ENCODE results near the gene TUBA3E.
"Not testable (repeated sequence)": the region's sequence is repeated elsewhere in the genome, so short reads cannot be mapped to it uniquely, and the experiment has no call there.

TUBA3E gene

DNA sequence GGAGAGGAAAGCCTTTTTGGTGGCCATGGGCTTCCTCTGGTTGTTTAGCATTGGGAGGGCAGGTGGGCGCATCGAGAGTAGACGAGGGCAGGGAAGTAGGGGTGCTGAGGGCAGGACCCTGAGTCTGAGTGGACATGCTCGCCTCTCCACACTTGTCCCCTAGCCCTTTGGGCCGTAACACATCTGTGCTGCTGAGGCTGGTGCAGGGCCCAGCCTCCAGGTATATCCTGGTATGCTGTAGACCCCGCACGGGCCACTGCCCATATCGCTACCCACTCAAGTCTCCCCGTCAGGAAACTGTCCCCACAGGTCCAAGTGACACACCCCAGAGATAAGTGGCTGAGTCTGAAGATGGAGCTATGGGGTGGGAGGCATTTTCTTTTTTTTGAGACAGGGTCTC is 39.6 kb downstream of the TUBA3E start:
- no peaks in the 10 kb centered on the region for H3K27me3 ChIP-seq (ENCODE audit: insufficient read depth, low read length)
- no peaks in the 10 kb centered on the region for H3K9me3 ChIP-seq (ENCODE audit: insufficient read depth, low read depth, low read length)
- H3K9ac ChIP-seq (ENCODE audit: low read depth, low read length), result no peak overlapping the region
- peaks cover 41% of the 10 kb centered on the region for H3K36me3 ChIP-seq (ENCODE audit: insufficient read depth, low read depth, low read length)
- H3K27ac ChIP-seq (ENCODE audit: low read length), result no peak overlapping the region
- no peak overlapping the region for H3K4me3 ChIP-seq (ENCODE audit: low read length)
- no peaks in the 10 kb centered on the region for H3K4me1 ChIP-seq (ENCODE audit: insufficient read depth, low read length)

DNA sequence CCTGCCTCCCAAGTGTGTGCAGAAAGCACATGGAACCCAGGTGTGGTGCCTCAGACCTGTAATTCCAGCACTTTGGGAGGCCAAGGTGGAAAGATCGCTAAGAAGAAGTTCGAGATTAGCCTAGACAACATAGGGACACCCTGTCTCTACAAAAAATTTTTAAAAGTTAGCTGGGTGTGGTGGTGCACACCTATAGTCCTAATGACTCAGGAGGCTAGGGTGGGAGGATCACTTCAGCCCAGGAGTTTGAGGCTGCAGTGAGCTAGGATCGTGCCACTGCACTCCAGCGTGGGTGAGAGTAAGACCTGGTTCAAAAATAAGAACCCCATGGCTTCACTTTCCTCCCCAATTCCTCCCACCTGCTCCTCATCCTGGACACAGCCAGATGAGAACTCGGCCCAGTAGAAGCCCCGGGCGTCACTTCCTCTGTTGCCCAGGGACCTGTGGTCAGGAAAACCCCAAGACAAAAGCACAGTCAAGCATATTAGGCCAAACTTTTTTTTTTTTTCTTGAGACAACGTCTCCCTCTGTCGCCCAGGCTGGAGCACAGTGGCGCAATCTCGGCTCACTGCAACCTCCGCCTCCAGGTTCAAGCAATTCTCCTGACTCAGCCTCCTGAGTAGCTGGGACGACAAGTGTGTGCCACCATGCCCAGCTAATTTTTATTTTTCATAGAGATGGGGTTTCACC is 40.3 kb downstream of the TUBA3E start:
- not testable (repeated sequence) for H3K9me3 ChIP-seq (ENCODE audit: insufficient read depth, low read depth, low read length); H3K9ac ChIP-seq (ENCODE audit: low read depth, low read length); H3K4me1 ChIP-seq (ENCODE audit: insufficient read depth, low read length); H3K27me3 ChIP-seq (ENCODE audit: insufficient read depth, low read length); H3K27ac ChIP-seq (ENCODE audit: low read length); H3K4me3 ChIP-seq (ENCODE audit: low read length)
- peaks cover 44% of the 10 kb centered on the region for H3K36me3 ChIP-seq (ENCODE audit: insufficient read depth, low read depth, low read length)

DNA sequence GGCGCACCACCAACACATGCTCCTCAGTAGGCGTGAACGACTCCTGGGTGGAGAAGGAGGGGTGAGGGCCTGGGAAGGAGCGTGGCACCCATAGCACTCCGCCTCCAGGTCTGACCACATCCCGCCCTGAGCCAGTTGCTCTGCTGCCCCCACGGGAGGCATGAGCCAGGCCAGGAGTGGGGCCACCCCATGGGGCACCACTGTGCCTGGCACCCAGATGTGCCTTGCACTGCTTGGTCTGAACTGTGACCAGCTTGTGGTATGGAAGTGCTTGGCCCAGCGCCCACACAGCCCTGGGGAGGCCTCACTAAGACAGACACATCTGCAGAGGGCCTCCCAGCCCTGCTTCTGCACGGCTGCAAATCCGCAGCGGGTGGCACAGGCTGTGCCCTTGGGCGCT is 40.9 kb downstream of the TUBA3E start:
- not testable (repeated sequence) for H3K27ac ChIP-seq (ENCODE audit: low read length)

DNA sequence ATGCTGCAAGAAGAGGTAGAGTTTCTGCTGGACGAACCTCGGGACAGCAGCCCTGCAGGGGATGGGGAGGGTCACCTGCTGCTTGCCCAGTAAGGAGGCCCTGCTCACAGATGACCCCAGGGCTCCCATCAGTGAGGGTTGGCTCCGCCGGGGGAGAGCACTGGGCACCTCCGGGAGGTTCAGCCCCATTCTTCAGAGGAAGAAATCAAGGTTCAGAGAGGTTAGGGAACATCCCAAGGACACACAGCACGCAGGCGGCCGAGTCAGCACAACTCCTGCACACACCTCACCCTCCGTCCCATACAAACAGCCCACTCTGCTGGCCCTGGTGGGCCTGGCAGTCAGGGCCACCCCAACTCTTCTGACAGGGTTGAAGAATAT is 41.6 kb downstream of the TUBA3E start:
- no peaks in the 10 kb centered on the region for H3K9me3 ChIP-seq (ENCODE audit: insufficient read depth, low read depth, low read length)
- peaks cover 52% of the 10 kb centered on the region for H3K36me3 ChIP-seq (ENCODE audit: insufficient read depth, low read depth, low read length)
- no peak overlapping the region for H3K27ac ChIP-seq (ENCODE audit: low read length)
- H3K27me3 ChIP-seq (ENCODE audit: insufficient read depth, low read length), result no peaks in the 10 kb centered on the region
- no peaks in the 10 kb centered on the region for H3K4me1 ChIP-seq (ENCODE audit: insufficient read depth, low read length)
- H3K9ac ChIP-seq (ENCODE audit: low read depth, low read length), result no peak overlapping the region
- no peak overlapping the region for H3K4me3 ChIP-seq (ENCODE audit: low read length)

More for the DNA sequence above, 40.9 kb downstream of the TUBA3E start:
- not testable (repeated sequence) for H3K4me3 ChIP-seq (ENCODE audit: low read length); H3K4me1 ChIP-seq (ENCODE audit: insufficient read depth, low read length); H3K9me3 ChIP-seq (ENCODE audit: insufficient read depth, low read depth, low read length); H3K27me3 ChIP-seq (ENCODE audit: insufficient read depth, low read length); H3K9ac ChIP-seq (ENCODE audit: low read depth, low read length)
- H3K36me3 ChIP-seq (ENCODE audit: insufficient read depth, low read depth, low read length), result peaks cover 46% of the 10 kb centered on the region

DNA sequence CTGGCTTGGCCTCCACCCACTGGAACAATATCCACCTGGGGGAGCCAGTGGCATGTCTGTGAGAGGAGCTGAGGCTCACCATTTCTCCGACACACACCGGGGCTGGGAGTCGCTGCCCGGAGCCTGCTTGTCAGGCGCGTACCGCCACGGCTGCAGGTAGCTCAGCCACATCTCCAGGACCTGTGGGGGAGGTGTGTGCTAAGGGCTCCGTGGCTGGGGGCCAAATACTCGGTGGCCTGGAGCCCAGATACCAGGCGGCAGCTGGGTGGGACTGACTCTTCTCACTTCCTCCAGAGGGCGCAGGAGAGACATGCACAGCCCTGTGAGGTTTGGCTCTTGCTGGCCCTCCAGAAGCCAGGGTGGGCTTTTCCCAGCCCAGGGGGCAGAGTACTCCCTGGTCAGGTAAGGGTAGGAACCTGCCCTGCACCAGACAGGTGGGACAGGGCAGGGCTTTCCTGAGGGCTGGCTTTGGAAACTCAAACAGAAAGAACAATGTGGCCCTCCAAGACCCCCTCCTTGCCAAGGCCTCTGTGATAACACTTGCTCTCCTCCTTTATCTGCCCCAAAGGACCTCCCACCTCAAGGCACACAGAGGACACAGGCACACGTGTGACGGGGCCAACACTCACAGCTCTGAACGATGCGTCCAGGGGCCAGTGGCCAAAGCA is 42.1 kb downstream of the TUBA3E start:
- H3K36me3 ChIP-seq (ENCODE audit: insufficient read depth, low read depth, low read length), result peaks cover 52% of the 10 kb centered on the region
- not testable (repeated sequence) for H3K4me3 ChIP-seq (ENCODE audit: low read length); H3K4me1 ChIP-seq (ENCODE audit: insufficient read depth, low read length); H3K9ac ChIP-seq (ENCODE audit: low read depth, low read length); H3K9me3 ChIP-seq (ENCODE audit: insufficient read depth, low read depth, low read length); H3K27ac ChIP-seq (ENCODE audit: low read length); H3K27me3 ChIP-seq (ENCODE audit: insufficient read depth, low read length)

DNA sequence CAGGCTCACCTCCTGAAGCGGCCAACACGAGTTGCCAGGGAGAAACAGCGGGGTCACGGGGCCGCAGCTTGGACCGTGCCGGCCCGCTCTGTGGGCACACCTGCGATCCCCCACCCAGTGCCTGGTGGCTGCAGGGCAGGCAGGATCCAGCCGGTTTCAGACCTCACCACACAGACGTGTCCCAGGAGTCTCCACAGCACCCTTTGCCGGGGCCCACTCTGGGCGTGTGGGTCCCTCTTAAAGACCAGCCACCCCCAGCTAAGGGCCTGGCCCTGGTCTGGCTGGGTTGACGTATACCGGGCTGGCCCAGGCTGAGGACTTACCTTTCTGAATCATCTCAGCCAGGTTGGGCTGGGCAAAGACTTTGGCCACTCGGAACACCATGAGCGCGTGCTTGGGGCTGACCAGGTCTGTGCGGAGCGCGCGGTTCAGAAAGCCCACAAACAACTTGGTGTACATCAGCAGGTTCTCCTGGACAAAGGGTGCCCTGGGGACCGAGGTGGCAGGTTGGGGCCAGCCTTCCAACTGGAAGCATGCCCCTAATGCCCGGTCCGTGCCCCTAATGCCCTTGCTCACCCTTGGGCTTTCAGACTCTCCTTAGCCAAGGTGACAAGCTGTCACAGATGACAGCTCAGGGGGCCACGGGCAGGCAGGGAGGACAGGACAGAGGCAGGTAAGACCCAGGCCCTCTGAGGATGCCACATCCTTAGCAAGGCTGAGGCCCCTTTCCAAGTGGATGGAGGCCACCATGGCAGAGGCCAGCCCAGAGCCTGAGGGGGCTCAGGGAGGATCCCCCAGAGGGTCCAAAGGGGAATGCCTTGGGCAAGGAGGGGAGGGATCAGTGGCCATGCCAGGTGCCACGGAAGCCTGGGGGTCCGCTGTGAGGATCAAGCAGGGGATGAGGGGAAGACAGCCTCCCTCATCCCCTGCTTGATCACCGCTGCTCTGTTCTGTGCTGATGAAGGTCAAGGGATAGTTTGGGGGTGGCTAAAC is 43.2 kb downstream of the TUBA3E start:
- no peaks in the 10 kb centered on the region for H3K4me1 ChIP-seq (ENCODE audit: insufficient read depth, low read length)
- H3K4me3 ChIP-seq (ENCODE audit: low read length), result no peak overlapping the region
- no peak overlapping the region for H3K9ac ChIP-seq (ENCODE audit: low read depth, low read length)
- H3K36me3 ChIP-seq (ENCODE audit: insufficient read depth, low read depth, low read length), result peaks cover 51% of the 10 kb centered on the region
- no peak overlapping the region for H3K27ac ChIP-seq (ENCODE audit: low read length)
- no peaks in the 10 kb centered on the region for H3K9me3 ChIP-seq (ENCODE audit: insufficient read depth, low read depth, low read length)
- H3K27me3 ChIP-seq (ENCODE audit: insufficient read depth, low read length), result no peaks in the 10 kb centered on the region

DNA sequence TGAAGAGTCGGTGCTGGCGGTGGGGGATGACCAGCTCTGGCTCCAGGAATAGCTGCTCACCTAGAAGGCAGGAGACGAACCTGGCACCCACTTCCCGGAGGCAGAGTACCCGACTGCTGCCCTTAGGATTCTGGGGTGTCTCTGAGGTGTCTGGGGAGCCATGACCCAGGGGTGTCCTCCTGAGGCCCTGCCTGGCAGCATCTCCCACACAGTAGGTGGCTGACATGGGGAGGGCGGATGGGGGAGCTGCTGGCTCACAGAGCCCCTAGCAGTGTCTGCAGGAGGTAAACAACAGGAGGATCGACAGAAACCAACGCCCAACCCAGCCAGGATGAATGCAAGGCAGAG is 43.8 kb downstream of the TUBA3E start:
- H3K27ac ChIP-seq (ENCODE audit: low read length); H3K27me3 ChIP-seq (ENCODE audit: insufficient read depth, low read length): not testable (repeated sequence)
- H3K36me3 ChIP-seq (ENCODE audit: insufficient read depth, low read depth, low read length), result peaks cover 45% of the 10 kb centered on the region; the same call in 1 of the 2 replicates

DNA sequence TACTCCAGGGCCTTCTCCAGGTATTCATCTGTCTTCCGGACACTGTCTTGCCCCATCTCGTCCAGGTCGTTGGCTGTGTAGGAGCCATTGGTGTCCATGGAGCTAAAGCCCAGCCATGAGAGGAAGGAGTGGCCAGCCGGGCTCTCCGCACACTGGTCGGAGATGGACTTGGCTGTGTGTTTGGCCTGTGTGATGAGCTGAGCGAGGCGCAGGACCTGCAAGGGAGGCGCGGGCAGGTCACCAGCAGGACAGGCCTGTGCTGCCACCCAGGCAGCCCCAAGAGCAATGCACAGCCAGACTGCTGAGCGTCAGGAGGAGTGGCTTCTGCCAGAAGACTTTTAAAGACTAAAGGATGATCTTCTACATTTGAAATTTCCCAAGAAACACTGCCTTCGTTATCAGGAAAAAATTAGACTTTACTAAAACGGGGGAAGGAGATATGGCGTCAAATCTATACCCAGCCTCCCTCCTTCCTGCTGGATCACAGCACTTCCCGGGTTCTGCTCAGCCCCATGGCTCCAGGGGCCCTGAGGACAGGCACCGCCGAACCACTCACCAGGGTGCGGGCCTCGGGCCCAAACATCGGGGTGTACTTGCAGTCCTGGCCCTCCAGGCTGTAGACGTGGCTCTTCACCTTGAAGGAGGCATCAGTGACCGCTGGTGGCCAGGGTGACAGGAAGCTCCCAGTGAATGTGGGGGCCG is 44.4 kb downstream of the TUBA3E start:
- not testable (repeated sequence) for H3K4me3 ChIP-seq (ENCODE audit: low read length); H3K9me3 ChIP-seq (ENCODE audit: insufficient read depth, low read depth, low read length); H3K27ac ChIP-seq (ENCODE audit: low read length); H3K27me3 ChIP-seq (ENCODE audit: insufficient read depth, low read length); H3K9ac ChIP-seq (ENCODE audit: low read depth, low read length); H3K4me1 ChIP-seq (ENCODE audit: insufficient read depth, low read length)
- H3K36me3 ChIP-seq (ENCODE audit: insufficient read depth, low read depth, low read length), result peaks cover 39% of the 10 kb centered on the region; the same call in 1 of the 2 replicates

More for the DNA sequence above, 43.8 kb downstream of the TUBA3E start:
- H3K9me3 ChIP-seq (ENCODE audit: insufficient read depth, low read depth, low read length); H3K4me3 ChIP-seq (ENCODE audit: low read length); H3K4me1 ChIP-seq (ENCODE audit: insufficient read depth, low read length); H3K9ac ChIP-seq (ENCODE audit: low read depth, low read length): not testable (repeated sequence)

DNA sequence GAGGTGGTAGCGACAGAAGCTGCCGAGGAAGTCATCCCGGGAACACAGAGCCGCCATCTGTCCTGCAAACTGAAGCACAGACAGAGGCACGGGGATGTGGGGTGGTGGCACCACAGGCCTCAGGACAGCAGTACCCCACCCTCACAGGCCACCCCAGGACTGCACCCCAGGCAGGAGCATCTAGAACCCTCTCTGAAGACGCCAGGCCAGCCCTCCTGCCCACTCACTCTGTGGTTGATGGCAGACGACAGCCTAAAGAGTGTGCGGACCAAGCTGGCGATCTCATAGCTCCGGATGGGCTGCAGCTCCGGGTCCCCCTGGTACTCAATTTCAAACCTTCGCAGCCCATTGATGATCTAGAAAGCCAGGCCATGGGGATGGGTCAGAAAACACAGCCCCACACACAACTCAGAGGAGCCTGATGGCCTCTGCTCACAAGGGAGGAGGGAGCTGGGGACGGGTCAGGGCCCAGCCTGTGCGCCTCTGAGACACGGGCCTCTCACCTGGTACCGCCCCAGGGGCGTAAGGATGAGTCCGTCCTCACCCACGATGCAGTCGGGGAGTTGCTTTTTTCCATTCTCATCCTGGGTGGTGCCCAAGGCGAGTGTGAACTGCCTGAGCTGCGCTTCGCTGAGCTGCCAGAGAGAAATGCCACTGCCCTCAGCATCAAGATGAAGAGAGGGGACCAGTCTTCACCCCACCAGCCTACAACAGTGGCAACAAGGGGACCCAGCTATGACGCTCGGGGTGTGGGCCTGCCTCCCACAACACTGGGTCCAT is 45.2 kb downstream of the TUBA3E start:
- Histone ChIP-seq H3K4me1 (ENCODE audit: insufficient read depth, low read length) (no peaks in the 10 kb centered on the region), H3K27ac (ENCODE audit: low read length) (no peak overlapping the region), H3K36me3 (ENCODE audit: insufficient read depth, low read depth, low read length) (peaks cover 34% of the 10 kb centered on the region; the same call in 1 of the 2 replicates), H3K27me3 (ENCODE audit: insufficient read depth, low read length) (no peaks in the 10 kb centered on the region), H3K9me3 (ENCODE audit: insufficient read depth, low read depth, low read length) (no peaks in the 10 kb centered on the region), H3K9ac (ENCODE audit: low read depth, low read length) (no peak overlapping the region), H3K4me3 (ENCODE audit: low read length) (no peak overlapping the region)

DNA sequence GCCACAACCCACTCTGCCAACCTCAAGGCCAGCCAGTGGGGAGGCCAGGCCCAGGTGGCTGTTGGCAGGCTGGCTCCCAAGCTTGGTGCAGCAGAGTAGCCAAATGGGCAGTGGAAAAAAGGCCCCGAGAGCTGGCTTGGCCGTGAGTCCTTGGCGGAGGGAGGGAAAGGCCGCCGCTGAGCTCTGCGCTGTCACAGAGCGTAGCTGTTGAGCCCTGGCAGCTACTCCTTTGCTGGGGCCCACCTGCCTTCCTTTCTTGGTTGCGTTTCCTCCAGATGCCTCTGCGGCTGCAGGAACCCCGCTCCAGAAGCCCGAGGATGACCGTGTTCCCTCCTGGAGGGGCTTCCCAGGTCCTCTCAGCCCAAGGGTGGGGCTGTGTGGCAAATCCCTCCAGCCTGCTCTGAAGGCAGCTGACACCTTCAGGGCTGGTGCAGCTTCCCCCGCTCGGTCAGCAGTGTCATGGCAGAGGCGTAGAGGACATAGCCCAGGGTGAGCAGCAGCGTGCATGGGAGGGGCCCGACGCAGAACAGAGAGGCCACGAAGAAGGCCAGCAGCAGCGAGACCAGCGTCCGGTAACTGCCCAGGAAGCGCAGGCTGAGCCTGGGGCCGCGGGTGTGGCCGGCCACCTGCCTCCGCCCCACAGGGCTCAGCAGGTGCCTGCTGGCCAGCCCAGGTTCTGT is 46.0 kb downstream of the TUBA3E start:
- not testable (repeated sequence) for H3K4me1 ChIP-seq (ENCODE audit: insufficient read depth, low read length); H3K9ac ChIP-seq (ENCODE audit: low read depth, low read length); H3K9me3 ChIP-seq (ENCODE audit: insufficient read depth, low read depth, low read length); H3K27me3 ChIP-seq (ENCODE audit: insufficient read depth, low read length); H3K4me3 ChIP-seq (ENCODE audit: low read length); H3K27ac ChIP-seq (ENCODE audit: low read length)
- peaks cover 34% of the 10 kb centered on the region; the same call in 1 of the 2 replicates for H3K36me3 ChIP-seq (ENCODE audit: insufficient read depth, low read depth, low read length)
